Metanephros (tissue), 2 donors: ENCODE measurements around the gene STT3A. TPM values are rescaled to one million over a fixed set of nuclear protein-coding genes. Genes with fewer than 3 reads are reported as not detected.

ENCODE experiments used
- small RNA-seq: library from RNA; depleted of rRNA; stranded (forward); fragments of <200 nt; gene quantifications from one replicate; pipeline ENCODE3, GENCODE V24; 2014; ENCODE audit warnings: low replicate concordance
- total RNA-seq: library from RNA; depleted of rRNA; stranded (reverse); fragments of >200 nt; gene quantifications from one replicate; pipeline ENCODE4 v1.2.3, GENCODE V29; 2014

STT3A gene
- 163 TPM for total RNA-seq

DNA sequence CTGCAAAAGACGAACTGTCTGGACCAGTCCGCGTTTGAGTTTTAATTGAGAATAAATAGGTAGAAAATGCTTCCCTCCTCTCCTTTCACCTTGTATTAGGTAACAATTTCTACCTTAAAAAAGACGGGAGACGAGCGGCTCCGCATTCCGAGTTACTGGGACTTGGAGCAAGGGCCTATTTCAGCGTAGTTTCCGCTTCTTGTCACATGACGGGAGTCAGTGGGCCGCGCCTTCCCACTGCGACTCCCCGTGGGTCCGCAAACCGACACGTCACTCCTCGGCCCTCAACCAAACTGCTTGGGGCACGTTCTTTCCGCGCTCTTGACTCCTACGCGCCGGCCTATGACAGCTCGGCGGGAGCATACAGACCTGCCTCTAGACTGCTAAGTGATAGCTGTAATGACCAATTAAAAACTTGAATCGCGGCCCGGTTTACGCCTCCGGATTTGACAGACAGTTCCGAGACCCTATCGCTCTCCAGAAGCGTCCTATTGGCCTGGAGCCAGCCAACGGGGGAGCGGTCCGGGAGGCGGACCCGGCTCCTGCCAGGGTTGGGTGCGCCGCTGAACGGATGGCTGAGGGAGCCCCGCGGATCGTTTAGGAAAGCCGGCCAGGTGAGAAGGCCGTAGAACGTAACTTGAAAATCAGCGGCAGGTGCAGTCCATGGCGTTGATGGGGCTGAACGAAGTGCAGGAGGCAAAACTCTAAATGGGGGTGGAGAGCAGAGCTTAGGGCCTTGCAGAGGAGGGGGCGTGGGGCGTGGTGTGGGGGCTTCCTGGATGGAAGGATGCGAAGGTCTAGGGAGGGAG, at the start of gene STT3A:
STT3A (plus strand) TSS at position 548 of the 809 bp plus-strand sequence. CDS start 3,064 bp downstream, outside the sequence.

DNA sequence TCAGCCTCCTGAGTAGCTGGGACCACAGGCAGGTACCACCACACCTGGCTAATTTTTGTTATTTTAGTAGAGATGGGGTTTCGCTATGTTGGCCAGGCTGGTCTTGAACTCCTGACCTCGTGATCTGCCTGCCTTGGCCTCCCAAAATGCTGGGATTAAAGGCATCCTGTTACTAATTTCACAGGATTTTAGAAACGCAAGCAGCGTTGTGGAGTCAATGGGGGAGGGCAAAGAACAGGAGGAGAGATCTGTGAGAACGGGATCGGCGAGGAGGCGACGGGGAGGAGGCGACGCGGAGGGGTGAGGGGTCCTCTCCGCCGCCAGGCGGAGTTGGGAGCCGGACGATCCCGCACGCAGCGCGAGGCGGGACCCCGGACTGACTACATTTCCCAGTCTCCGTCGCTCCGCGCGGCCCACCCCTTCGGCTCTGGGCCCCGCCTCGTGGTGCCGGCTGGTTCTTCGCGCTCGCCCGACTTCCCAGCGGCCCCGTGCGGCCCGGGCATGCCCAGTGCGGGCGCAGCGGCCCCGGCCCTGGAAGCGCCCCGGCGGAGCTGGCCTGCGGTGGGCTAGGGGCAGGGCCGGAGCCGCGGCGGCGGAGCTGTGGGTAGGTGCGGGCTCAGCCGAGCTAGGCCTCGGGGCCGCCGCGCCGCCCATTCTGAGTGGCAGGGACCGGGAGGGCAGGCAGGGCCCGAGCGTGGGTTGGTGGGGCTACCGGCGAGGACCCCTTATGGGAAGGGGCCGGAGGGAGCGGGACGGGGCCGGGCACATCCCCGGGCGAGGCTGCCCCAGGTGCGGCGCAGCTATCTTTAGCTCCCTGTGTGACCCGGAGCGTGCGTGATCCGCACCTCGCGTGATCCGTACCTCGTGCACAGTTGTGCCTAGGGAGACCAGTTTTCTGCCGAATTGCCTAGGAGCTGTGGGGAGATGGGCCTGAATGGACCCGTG, 23.4 kb upstream of the STT3A start, which contains the start of gene EI24:
EI24 (plus strand) TSS at position 508 of the 945 bp plus-strand sequence. CDS start 3,051 bp downstream, outside the sequence.

DNA sequence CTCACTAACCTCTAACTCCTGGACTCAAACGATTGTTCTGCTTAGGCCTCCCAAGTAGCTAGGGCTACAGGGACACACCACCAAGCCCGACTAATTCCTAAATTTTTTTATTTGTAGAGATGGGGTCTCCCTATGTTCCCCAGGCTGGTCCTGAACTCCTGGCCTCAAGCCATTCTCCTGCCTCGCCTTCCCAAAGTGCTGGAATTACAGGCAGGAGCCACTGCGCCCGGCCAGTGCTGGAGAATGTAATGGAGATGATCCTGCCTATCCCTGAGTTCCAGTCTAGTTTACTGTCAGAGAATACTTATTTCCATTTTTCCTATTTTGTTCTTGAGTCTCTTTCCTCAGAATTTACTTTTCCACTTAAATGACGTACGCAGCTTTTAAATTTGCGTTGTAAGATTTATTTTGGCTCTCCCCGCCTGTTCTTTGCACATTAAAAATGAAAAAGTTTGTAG, 32.1 kb downstream of the STT3A start, which contains the start of gene CHEK1:
CHEK1 (plus strand) TSS at position 408 of the 458 bp plus-strand sequence. CDS start 1,606 bp downstream, outside the sequence.

Small RNAs within 50 kb of the gene (small RNA-seq; reads per million reads assigned to genes)
- gene RNU2-35P (0.19 reads per million), gene RNU6-1156P (not detected)

Other genes with a start within 250 kb of the STT3A start
- 8.5 TPM for gene FEZ1, start 96.6 kb upstream of the STT3A start, total RNA-seq
- gene EI24, start 23.4 kb upstream of the STT3A start, total RNA-seq: 62.2 TPM
- gene CHEK1, start 32.3 kb downstream of the STT3A start, total RNA-seq: 17.6 TPM
- not detected for gene ACRV1, start 88.0 kb downstream of the STT3A start, total RNA-seq
- gene PATE1, start 153.4 kb downstream of the STT3A start, total RNA-seq: not detected
- gene PATE2, start 186.0 kb downstream of the STT3A start, total RNA-seq: not detected
- not detected for gene PATE3, start 195.3 kb downstream of the STT3A start, total RNA-seq
- gene PATE4, start 240.5 kb downstream of the STT3A start, total RNA-seq: not detected